DMS 273 (cell line): ENCODE data around the gene ITPR2.
A peak's percentile ranks its signal among the peaks of the same experiment; 100 is the strongest.

Experiments
- DNase-seq: peaks from one replicate; lab custom pipeline; 2025; ENCODE audit not compliant: unreplicated experiment; lab: John Stamatoyannopoulos, UW

ITPR2 gene

GRCh38 chr12:26373606-26374495 is 459.1 kb downstream of the ITPR2 start:
- DNase-seq = no peak

GRCh38 chr12:26372866-26373265 is 460.1 kb downstream of the ITPR2 start:
- DNase-seq = no peak

- DNase-seq = no peak
Observed at GRCh38 chr12:26370098-26370497, 462.9 kb downstream of the ITPR2 start.

DNA sequence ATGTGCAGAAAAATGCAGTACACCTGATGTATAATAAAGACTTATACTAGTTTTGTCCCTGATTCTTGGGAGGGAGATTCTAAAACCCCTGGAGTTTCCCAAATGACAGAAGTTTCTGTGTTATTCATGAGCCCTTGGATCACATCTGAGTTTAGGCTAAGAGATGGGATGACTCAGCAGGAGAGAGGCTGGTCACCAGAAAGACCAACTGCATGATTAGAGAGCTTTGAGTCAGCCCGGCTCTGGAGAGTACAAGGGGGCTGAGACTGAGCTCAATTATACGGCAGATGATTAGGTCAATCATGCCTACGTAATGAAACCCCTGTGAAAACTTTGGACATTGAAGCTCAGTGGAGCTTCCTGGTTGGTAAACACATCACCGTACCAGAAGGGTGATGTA is 463.4 kb downstream of the ITPR2 start:
- peak; percentile 20 for DNase-seq

GRCh38 chr12:26367991-26368730 is 464.8 kb downstream of the ITPR2 start:
- DNase-seq = no peak

DNA sequence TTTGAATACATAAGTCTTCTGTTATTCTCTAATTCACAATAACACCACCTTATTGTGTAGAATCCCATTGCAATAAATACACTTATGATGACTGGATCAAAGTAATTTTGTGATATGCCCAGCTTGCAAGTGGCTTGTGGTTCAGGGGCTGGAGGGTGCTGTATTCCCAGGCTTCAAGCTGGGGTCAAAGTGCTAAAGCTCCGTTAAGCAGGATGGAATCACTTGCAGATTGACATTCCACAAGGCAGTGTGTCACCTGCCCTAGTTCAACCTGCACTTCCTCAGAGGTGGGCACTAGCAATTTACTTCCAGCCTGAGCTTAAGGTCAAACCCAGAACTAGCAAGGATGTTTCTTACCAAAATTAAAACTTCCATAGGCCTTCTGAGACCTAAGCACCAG is 471.0 kb downstream of the ITPR2 start:
- DNase-seq = no peak

DNA sequence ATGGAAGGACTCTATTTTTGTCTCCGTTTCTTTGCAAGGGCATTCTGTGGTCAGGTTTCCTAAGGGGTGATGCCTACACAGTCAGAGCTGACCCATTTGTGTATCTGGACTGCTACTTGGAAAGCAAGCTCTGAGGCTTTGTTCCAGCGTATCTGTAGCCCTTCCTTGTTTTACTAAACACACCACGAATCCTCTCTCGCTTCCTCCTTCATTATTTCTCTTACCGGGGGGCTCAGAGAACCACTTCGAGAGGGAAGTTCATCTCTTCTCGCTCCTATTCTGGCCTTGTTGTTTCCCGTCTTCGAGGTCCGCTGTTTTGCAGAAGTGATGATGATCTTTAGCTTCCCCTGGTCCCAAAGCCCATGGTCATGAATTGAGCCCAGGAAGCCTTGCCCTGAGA is 472.9 kb downstream of the ITPR2 start:
- no peak for DNase-seq

DNA sequence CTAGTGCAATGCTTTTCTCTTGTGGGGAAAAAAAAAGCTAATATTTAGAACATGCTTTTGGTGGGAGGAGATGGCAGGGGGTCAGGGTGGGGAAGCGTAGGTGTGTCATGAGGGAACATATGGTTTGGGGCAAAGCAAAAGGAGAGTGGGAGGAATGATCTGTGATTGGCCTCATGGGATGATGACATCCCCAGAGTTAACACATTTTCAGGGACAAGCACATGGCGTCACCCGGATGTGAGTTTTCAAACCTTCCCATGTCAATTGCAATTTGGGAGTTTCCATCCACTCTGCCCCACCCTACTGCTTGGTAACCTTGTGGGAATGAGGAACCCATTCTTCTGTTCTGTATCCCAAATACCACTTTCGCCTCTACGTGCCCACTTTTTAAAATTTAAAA is 473.4 kb downstream of the ITPR2 start:
- DNase-seq = no peak

DNA sequence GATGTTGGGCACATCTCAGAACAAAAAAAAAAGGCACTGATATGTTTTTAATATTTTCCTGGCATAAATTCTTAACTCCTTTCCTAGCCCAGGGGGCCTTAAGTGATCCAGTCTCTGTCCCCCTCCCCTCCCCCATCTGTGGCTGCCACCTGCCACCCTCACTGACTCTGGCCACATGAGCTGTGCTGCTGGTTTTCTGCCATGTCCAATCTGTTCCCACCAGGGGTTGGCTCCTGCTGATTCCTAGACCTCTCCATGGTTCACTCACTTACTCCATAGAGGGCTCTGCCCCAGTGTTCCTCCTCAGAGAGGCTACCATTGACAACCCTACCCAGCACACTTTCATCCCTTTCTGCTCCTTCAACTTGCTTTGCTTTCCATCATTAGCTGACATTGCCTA is 474.3 kb downstream of the ITPR2 start:
- peak; percentile 6 for DNase-seq

DNA sequence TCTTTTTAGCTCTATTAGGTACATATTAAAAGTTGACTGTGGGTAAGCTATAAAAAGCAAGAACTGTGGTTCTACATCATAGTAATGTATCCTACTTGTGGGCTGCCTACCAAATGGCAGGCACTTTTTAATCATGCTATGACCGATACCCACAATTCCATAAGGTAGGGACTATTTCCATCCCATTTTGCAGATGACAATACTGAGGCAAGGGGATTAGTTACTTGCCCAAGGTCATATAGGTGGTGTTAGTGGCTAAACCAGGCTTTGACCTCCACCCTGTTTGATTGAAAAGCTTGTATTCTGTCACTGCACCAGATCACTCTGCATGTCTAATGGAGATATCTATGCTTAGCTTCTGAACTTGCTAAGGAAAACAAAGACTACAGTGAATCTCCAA is 485.7 kb downstream of the ITPR2 start:
- DNase-seq = no peak

GRCh38 chr12:26346736-26347135 is 486.3 kb downstream of the ITPR2 start:
- DNase-seq = no peak

DNA sequence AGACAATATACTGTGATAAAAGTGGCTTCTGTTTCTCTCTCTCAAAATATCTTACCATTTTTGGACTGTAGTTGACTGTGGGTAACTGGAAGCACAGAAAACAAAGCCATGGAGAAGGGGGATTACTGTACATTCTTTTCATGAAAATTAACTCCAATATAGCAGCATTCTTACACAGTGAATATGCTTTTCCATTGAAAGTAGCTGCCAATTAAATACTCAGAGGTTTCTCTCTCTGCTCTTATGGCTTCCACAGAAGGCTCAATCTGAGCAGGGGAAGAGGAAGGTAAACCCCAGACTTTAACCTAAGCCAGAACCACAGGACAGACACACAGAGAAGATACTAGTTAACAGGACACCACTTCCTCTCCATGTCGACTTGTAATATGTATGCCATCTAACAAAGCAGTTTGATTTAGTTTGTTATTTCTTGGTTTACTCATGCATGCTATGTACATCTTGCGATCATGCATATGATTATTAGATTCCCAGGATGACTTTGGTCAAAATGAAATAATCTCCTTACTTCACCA is 487.5 kb downstream of the ITPR2 start:
- DNase-seq = no peak

- DNase-seq = no peak
Observed at GRCh38 chr12:26341491-26341890, 491.5 kb downstream of the ITPR2 start.

- no peak for DNase-seq
Observed at GRCh38 chr12:26340649-26341048, 492.3 kb downstream of the ITPR2 start.

DNA sequence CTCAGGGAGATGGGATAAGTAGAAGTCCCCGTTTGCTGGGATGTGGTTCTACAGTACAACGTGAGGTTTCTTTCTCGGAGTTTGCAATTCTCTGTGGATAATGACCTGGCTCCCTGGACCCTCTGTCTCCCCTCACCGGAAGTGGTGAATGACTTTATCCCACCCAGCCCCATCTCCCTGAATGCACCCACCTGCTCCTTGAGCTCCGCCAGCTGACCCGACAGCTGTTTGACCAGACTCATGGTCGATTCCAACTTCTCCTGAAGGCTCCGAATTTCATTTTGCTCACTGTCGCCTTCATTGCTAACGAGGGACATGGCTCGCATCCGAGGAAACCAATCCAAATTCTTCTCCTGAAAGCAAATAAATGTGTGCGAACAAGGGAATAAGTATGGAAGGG is 493.0 kb downstream of the ITPR2 start:
- DNase-seq = no peak

GRCh38 chr12:26338586-26339572 is 494.1 kb downstream of the ITPR2 start:
- no peak for DNase-seq

GRCh38 chr12:26335651-26336050 is 497.3 kb downstream of the ITPR2 start:
- DNase-seq = no peak

- DNase-seq = no peak
Observed at GRCh38 chr12:26334621-26335124, 498.3 kb downstream of the ITPR2 start.

DNA sequence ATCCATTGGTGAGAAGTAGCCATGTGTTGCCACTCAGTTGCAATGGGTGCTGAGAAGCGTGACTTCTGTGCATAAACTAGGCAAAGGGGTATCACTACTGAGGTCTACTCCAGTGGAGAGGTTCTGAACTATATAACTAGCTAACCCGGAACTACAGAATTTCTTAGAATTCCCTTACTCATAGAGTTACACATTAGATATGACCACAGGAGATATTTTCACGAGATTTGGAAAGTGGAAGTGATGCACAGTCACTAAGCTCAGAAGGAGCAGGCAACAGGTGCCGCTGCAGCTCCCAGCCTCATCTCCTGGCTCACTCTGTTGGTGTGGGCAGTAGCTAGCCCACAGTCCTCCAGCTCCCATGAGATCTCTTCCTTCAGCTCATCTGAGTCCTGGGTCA is 501.0 kb downstream of the ITPR2 start:
- no peak for DNase-seq

GRCh38 chr12:26331136-26331535 is 501.9 kb downstream of the ITPR2 start:
- no peak for DNase-seq
